Type B pancreatic cell (in vitro differentiated cells): Measurements from ENCODE around the gene ELF3. TPM values are rescaled to one million over a fixed set of nuclear protein-coding genes. Genes with fewer than 3 reads are reported as not detected.

ENCODE experiments used
- DNase-seq: peaks from one replicate; pipeline ENCODE4 v3.0.0; 2021; ENCODE audit warnings: mixed read lengths; ENCODE audit not compliant: unreplicated experiment; ENCODE audit errors: extremely low spot score
- H3K27ac Mint-ChIP-seq: 2 replicates; pipeline ENCODE4 v1.8.0; 2021; ENCODE audit warnings: mild to moderate bottlenecking, mixed read lengths
- H3K27me3 Mint-ChIP-seq: 2 replicates; pipeline ENCODE4 v1.8.0; 2021; ENCODE audit warnings: mixed read lengths
- H3K36me3 Mint-ChIP-seq: 2 replicates; pipeline ENCODE4 v1.8.0; 2021; ENCODE audit warnings: mixed read lengths
- H3K4me1 Mint-ChIP-seq: one replicate; pipeline ENCODE4 v1.8.0; 2021; ENCODE audit warnings: mixed read lengths; ENCODE audit not compliant: unreplicated experiment
- H3K4me3 Mint-ChIP-seq: 2 replicates; pipeline ENCODE4 v1.8.0; 2021; ENCODE audit warnings: mild to moderate bottlenecking, mixed read lengths
- H3K9me3 Mint-ChIP-seq: 2 replicates; pipeline ENCODE4 v1.8.0; 2021; ENCODE audit warnings: mixed read lengths
- CTCF ChIP-seq: fragments of 200-600 bp; sonication (generic); conservative IDR thresholded peaks from 2 replicates; pipeline ENCODE4 v1.5.0; 2021; ENCODE audit warnings: antibody characterized with exemption, mild to moderate bottlenecking
- total RNA-seq: library from RNA; stranded (reverse); gene quantifications from 2 replicates; pipeline ENCODE4 v1.2.1, GENCODE V29; 2021; ENCODE audit warnings: low replicate concordance

ELF3 gene
- total RNA-seq, 1 donor from 2014 or later = 237 TPM

- H3K4me1 Mint-ChIP-seq = peaks cover 29% of the 10 kb centered on the region
Measured at GRCh38 chr1:202002507-202002906, 7.9 kb upstream of the ELF3 start.

DNA sequence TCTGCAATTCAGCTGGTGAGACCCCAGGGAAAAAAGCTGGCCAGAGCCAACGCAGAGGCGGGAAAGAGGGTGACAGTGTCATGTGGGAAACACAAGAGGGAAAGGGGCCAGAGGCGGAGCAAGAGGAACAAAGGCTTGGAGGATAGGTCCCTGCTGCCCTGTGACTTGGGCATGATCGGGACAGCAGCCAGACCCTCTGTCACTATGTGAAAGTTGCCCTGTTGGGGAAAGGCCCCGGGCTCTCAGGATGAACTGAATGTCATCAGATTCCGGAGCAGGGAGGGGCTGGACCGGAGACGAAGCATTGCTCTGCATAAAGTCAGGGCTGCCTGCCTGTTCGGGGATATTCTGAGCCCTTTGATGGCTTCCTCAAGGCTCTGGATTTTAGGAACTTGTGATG is 5.7 kb upstream of the ELF3 start:
- DNase-seq = no peak
- Mint-ChIP-seq H3K4me3 (peak overlapping the region; percentile 29), H3K27me3 (no peaks in the 10 kb centered on the region), H3K4me1 (peaks cover 32% of the 10 kb centered on the region), H3K9me3 (no peaks in the 10 kb centered on the region), H3K36me3 (peaks cover 47% of the 10 kb centered on the region), H3K27ac (peak overlapping the region; percentile 100)
- TF ChIP-seq CTCF = no peak

More at GRCh38 chr1:202002507-202002906, 7.9 kb upstream of the ELF3 start:
- H3K9me3 Mint-ChIP-seq = no peaks in the 10 kb centered on the region
- no peak for TF ChIP-seq CTCF
- no peak overlapping the region for H3K4me3 Mint-ChIP-seq
- DNase-seq = no peak
- no peaks in the 10 kb centered on the region for H3K27me3 Mint-ChIP-seq
- peak overlapping the region; percentile 100 for H3K27ac Mint-ChIP-seq
- peaks cover 48% of the 10 kb centered on the region for H3K36me3 Mint-ChIP-seq

DNA sequence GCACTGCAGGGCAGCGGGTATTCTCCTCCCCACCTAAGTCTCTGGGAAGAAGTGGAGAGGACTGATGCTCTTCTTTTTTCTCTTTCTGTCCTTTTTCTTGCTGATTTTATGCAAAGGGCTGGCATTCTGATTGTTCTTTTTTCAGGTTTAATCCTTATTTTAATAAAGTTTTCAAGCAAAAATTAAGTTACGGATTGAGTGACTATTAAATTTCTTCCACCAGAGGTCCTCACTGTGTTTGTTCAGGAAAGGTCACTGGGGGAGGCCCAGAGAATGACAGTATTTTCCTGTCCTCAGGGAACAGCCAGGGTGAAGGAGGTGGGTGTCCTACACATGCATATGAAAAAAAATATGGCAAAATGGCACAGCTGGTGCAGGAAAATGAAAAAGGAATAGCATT is 4.4 kb upstream of the ELF3 start:
- DNase-seq = no peak
- Mint-ChIP-seq H3K9me3 (no peaks in the 10 kb centered on the region), H3K27ac (peak overlapping the region; percentile 100), H3K36me3 (peaks cover 43% of the 10 kb centered on the region), H3K4me3 (no peak overlapping the region), H3K4me1 (peaks cover 37% of the 10 kb centered on the region), H3K27me3 (peaks cover 3% of the 10 kb centered on the region)
- TF ChIP-seq CTCF = peak; percentile 69

- H3K4me3 Mint-ChIP-seq = peak overlapping the region; percentile 88
- H3K4me1 Mint-ChIP-seq = peaks cover 37% of the 10 kb centered on the region
- H3K9me3 Mint-ChIP-seq = no peaks in the 10 kb centered on the region
Measured at GRCh38 chr1:202007304-202007703, 3.1 kb upstream of the ELF3 start.

DNA sequence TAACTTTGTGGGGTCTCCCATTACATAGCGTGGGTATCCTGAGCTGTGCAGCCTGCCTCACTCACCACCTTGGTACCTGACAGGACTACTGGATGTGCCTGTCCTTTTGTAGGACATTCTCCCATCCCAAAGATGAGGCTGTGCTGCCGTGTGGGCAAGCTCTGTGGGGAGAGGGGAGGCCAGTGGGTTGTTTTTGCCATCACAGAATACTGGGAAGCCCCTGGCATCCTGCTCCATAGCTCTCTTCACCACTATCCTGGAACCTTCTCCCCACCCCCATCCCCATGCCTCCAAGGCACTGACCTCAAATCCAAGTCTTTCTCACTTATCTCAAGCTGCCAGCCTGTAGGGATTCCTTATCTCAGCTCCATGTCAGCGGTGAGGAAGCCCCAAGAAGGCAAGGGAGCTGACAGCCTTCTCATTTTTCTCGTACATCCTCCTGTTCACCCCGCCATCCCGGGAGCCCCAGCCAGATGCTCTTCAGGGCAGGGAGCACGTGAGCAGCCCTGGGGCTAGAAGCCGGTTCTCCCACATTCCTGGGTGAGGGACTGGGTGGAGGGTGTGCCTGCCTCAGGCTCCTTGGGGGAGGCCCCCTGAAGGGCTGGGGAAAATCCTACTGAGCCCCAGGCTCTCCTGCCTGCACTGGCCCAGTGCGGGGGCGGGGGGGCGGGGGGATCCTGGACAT is 2.4 kb upstream of the ELF3 start:
- Mint-ChIP-seq H3K27ac (peak overlapping the region; percentile 100), H3K27me3 (peaks cover 3% of the 10 kb centered on the region), H3K36me3 (peaks cover 36% of the 10 kb centered on the region), H3K4me1 (peaks cover 37% of the 10 kb centered on the region), H3K4me3 (peak overlapping the region; percentile 88), H3K9me3 (no peaks in the 10 kb centered on the region)
- no peak for TF ChIP-seq CTCF
- DNase-seq = peak; percentile 83

More at GRCh38 chr1:202007304-202007703, 3.1 kb upstream of the ELF3 start:
- H3K27ac Mint-ChIP-seq = peak overlapping the region; percentile 100
- no peak for DNase-seq
- peaks cover 43% of the 10 kb centered on the region for H3K36me3 Mint-ChIP-seq
- peaks cover 3% of the 10 kb centered on the region for H3K27me3 Mint-ChIP-seq
- TF ChIP-seq CTCF = no peak
